Activated T-cell treated with anti-CD3 and anti-CD28 coated beads, Interleukin-2, amount 50 U/mL, for 48 hours (primary cell): Measurements from ENCODE around the gene APAF1.

Source experiments
- DNase-seq, 2 experiments: peaks; one replicate each; pipeline ENCODE4 v3.0.0-alpha.2; 2020

The APAF1 gene

GRCh38 chr12:98757455-98757854 lies 112.4 kb downstream of the APAF1 start:
- DNase-seq: no peak

- DNase-seq: no peak
Measured at GRCh38 chr12:98758331-98758730, 113.2 kb downstream of the APAF1 start.

- no peak for DNase-seq
Measured at GRCh38 chr12:98763656-98764055, 118.6 kb downstream of the APAF1 start.

- no peak for DNase-seq
Measured at GRCh38 chr12:98767248-98767647, 122.2 kb downstream of the APAF1 start.

GRCh38 chr12:98769068-98769467 lies 124.0 kb downstream of the APAF1 start:
- no peak for DNase-seq

- DNase-seq: no peak
Measured at GRCh38 chr12:98770230-98770629, 125.1 kb downstream of the APAF1 start.

GRCh38 chr12:98771811-98772752 lies 127.0 kb downstream of the APAF1 start:
- DNase-seq: no peak

- no peak for DNase-seq
Measured at GRCh38 chr12:98772818-98773217, 127.7 kb downstream of the APAF1 start.

GRCh38 chr12:98780261-98780660 lies 135.2 kb downstream of the APAF1 start:
- no peak for DNase-seq

- no peak for DNase-seq
Measured at GRCh38 chr12:98783420-98783819, 138.3 kb downstream of the APAF1 start.
